GM12801 (cell line): ENCODE results near the gene PLEKHG4B.

Source experiments
- TF ChIP-seq, protein P1 (sequence below): IDR thresholded peaks from one replicate; pipeline ENCODE4 v1.5.1; 2011; ENCODE audit warnings: control low read depth; ENCODE audit not compliant: insufficient read length; ENCODE audit errors: extremely low read depth

The PLEKHG4B gene, protein sequence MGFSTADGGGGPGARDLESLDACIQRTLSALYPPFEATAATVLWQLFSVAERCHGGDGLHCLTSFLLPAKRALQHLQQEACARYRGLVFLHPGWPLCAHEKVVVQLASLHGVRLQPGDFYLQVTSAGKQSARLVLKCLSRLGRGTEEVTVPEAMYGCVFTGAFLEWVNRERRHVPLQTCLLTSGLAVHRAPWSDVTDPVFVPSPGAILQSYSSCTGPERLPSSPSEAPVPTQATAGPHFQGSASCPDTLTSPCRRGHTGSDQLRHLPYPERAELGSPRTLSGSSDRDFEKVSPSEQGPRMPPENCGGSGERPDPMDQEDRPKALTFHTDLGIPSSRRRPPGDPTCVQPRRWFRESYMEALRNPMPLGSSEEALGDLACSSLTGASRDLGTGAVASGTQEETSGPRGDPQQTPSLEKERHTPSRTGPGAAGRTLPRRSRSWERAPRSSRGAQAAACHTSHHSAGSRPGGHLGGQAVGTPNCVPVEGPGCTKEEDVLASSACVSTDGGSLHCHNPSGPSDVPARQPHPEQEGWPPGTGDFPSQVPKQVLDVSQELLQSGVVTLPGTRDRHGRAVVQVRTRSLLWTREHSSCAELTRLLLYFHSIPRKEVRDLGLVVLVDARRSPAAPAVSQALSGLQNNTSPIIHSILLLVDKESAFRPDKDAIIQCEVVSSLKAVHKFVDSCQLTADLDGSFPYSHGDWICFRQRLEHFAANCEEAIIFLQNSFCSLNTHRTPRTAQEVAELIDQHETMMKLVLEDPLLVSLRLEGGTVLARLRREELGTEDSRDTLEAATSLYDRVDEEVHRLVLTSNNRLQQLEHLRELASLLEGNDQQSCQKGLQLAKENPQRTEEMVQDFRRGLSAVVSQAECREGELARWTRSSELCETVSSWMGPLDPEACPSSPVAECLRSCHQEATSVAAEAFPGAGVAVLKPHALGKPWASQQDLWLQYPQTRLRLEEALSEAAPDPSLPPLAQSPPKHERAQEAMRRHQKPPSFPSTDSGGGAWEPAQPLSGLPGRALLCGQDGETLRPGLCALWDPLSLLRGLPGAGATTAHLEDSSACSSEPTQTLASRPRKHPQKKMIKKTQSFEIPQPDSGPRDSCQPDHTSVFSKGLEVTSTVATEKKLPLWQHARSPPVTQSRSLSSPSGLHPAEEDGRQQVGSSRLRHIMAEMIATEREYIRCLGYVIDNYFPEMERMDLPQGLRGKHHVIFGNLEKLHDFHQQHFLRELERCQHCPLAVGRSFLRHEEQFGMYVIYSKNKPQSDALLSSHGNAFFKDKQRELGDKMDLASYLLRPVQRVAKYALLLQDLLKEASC (N-terminal part only)

DNA sequence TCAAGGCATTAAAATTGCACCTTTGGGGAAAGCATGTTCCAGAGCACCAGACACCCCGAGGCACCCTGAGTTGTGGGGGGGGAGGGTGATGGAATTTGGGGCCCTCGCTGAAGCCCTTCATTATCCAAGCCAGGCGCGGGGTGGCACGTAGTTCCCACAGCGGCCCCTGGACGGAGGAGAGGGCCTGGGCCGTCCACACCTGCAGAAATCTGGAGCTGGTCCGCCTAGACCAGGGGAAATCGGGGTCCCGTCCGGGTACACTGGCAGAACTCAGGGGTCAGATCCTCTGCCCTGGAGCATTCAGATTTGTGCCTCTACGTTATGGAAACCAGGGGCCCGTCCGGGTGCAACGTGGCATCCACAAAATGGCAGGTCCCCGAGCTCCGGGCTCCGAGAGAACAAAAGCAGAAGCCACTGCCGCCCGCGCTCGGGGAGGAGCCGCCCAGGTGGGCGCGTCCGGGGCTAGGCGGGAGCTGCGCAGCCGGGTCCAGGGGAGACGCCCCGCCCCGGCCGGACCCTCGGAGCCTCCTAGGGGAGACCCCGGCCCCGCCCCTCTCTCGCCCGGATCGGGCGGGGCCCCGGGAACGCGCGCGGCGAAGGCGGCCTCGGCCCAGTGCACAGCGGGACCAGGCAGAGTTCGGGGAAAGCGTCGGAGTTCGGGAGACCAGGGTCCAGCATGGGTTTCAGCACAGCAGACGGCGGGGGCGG is at the start of gene PLEKHG4B:
PLEKHG4B (plus strand) TSS at position 613 of the 708 bp plus-strand sequence; CDS start at position 677, 64 bp downstream.
- TF ChIP-seq, protein P1, sequence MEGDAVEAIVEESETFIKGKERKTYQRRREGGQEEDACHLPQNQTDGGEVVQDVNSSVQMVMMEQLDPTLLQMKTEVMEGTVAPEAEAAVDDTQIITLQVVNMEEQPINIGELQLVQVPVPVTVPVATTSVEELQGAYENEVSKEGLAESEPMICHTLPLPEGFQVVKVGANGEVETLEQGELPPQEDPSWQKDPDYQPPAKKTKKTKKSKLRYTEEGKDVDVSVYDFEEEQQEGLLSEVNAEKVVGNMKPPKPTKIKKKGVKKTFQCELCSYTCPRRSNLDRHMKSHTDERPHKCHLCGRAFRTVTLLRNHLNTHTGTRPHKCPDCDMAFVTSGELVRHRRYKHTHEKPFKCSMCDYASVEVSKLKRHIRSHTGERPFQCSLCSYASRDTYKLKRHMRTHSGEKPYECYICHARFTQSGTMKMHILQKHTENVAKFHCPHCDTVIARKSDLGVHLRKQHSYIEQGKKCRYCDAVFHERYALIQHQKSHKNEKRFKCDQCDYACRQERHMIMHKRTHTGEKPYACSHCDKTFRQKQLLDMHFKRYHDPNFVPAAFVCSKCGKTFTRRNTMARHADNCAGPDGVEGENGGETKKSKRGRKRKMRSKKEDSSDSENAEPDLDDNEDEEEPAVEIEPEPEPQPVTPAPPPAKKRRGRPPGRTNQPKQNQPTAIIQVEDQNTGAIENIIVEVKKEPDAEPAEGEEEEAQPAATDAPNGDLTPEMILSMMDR, result no peak

DNA sequence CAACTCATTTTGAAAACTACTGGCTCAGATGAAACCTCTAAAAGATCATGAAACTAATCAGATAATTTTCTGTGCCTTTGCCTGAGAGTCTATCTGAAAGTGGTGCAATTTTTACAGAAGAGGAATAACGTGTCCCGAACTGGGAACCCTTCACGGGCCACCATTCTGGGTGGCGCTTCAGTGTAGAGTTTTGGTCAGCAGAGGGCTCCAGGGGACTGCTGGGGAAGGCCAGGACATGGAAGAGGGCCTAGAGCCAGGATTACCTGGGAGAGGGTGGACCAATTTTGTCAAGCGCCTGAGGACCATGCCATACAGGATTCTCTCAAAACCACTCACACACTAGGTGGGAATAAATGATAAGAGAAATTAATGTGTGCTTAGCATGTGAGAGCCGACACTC is 49.7 kb upstream of the PLEKHG4B start:
- TF ChIP-seq, protein P1, result no peak

DNA sequence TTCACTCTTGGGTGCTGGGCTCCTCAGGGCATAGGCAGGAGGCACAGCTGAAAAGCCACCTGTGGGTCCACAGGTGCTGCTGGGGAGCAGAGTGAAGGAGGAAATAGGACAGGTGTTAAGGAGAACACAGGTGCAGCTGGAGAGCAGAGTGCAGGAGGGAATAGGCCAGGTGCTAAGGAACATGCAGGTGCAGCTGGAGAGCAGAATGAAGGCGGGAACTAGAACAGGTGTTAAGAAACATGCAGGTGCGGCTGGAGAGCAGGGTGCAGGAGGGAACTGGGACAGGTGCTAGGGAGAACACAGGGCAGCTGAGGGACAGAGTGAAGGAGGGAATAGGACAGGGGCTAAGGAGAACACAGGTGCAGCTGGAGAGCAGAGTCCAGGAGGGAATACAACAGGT is 43.8 kb upstream of the PLEKHG4B start:
- TF ChIP-seq, protein P1, result no peak

DNA sequence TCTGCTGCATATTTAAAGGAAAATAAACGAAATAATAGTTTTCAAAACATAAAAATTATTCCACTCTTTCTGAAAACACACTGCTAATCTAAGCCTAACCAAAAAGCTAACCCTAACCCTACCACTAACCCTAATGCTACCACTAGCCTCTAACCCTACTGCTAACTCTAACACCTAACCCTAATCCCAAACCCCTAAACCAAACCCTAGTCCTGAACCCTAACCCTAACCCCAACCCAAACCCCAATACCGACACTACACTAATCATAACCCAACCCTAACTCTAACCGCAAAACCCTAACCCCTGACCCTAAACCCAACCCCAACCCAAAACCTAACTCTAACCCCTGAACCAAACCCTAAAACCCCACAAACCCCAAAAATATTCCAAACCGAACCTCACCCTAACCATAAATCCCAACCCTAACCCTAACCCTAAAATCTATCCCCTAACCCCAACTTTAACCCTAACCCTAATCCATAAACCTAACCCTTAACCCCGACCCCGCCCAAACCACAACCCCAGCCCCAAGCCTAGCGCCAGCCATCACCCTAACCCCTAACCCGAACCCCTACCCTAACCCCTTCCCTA is 41.9 kb upstream of the PLEKHG4B start:
- TF ChIP-seq, protein P1, result no peak

DNA sequence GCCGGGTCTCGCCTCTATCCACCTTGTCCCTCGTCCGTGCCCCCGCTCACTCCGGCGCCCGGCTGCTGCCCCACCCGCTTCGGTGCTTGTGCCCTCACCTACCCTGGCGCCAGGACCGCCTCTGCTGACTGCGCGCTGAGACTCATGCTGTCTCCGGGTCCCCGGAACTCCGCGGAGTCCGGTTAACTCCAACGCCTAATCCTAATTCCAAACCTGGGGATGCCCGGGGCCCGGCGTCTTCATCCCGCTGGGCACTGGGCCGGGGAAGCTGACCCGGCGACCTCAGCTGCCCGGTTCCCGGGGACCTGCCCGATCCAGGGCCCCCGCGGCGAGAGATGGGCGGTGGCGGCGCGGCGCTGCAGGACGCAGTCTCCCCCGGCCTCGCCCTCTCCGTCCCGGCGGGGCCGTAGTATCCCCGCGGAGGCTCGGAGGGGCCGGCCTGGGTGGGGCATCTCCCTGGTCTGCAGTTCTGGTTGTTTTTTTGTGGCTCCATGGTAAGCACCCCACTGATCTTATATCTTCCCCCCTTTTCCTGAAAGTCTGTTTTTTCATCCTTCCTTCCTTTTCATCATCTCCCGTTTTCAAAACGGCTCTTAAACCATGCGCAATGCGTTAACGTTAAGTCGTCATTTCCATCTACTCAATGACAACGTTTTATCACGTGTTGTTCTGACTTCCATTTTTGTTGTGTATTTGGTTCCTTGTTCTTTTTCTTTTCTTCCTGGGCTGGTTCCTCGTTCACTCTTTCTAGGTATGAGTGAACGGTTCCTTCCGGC is 41.1 kb upstream of the PLEKHG4B start:
- TF ChIP-seq, protein P1, result no peak

DNA sequence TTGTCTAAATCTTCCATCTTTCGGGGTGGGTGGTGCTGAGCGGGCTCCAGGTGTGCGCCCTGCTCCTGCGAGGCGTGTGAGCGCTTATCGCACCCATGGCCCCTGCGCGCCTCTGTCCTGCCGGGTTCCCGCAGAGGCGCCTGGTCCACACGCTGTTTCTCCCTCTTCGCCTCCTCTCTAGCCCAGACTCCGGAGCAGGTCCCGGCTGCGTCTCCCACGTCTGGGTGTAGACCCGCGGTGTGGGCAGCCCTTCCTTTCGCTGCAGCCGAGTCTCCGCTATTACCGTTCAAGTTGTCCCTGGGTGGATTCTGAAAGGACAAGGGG is 40.5 kb upstream of the PLEKHG4B start:
- TF ChIP-seq, protein P1, result no peak
